Measurements from ENCODE around the gene CACNB3. TPM values are rescaled to one million over a fixed set of nuclear protein-coding genes. Genes with fewer than 3 reads are reported as not detected.

Gene CACNB3
- total RNA-seq, 1 donor from 2014 or later = 23.5 TPM

GRCh38 chr12:48827513-48828096 lies 9.3 kb downstream of the CACNB3 start:
- no peaks in the 10 kb centered on the region for H3K27me3 ChIP-seq (ENCODE audit: low read depth)
- H3K9me3 ChIP-seq = no peaks in the 10 kb centered on the region
- H3K27ac ChIP-seq = no peak overlapping the region
- intact Hi-C loops (cut with DNase I) = no loop called here
- peaks cover 66% of the 10 kb centered on the region for H3K36me3 ChIP-seq
- H3K4me3 ChIP-seq = no peak overlapping the region
- ATAC-seq (no peak), DNase-seq (no peak)
- H3K4me1 ChIP-seq = no peaks in the 10 kb centered on the region
- no peak for TF ChIP-seq CTCF (IDR thresholded peaks at IDR 0.05)

GRCh38 chr12:48828293-48828692 lies 10.0 kb downstream of the CACNB3 start:
- Histone ChIP-seq H3K36me3 (peaks cover 73% of the 10 kb centered on the region), H3K9me3 (no peaks in the 10 kb centered on the region), H3K27me3 (ENCODE audit: low read depth) (no peaks in the 10 kb centered on the region), H3K4me1 (no peaks in the 10 kb centered on the region), H3K4me3 (no peak overlapping the region), H3K27ac (no peak overlapping the region)
- DNase-seq (no peak), ATAC-seq (no peak)
- intact Hi-C loops (cut with DNase I) = no loop called here
- TF ChIP-seq CTCF (IDR thresholded peaks at IDR 0.05) = no peak

GRCh38 chr12:48828841-48829575 lies 10.7 kb downstream of the CACNB3 start:
- Histone ChIP-seq H3K27ac (no peak overlapping the region), H3K36me3 (peaks cover 80% of the 10 kb centered on the region), H3K4me3 (no peak overlapping the region), H3K9me3 (no peaks in the 10 kb centered on the region), H3K4me1 (no peaks in the 10 kb centered on the region), H3K27me3 (ENCODE audit: low read depth) (no peaks in the 10 kb centered on the region)
- TF ChIP-seq CTCF (IDR thresholded peaks at IDR 0.05) = no peak
- intact Hi-C loops (cut with DNase I) = no loop called here
- ATAC-seq (no peak), DNase-seq (no peak)

DNA sequence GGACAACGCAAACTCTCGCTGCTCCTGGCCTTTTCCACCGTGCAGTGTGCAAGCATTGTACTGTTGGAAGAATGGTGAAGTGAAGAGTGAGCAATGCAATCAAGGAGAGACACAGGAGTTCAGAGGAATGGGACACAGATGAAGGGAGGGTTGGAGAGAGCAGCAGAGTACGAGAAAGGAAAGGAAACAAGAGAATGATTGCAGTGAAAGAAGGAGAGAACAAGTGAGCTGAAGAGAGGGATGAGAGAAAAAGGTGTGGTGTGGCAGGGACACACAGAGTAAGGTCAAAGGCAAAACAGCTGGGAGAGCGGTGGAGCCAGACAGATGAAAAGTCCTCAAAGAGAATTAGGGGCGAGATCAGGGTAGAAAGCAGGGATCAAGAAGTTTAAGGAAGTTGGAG lies 13.0 kb downstream of the CACNB3 start:
- intact Hi-C loops (cut with DNase I) = no loop called here
- Histone ChIP-seq H3K27me3 (ENCODE audit: low read depth) (no peaks in the 10 kb centered on the region), H3K4me1 (no peaks in the 10 kb centered on the region), H3K36me3 (peaks cover 100% of the 10 kb centered on the region), H3K27ac (no peak overlapping the region), H3K4me3 (no peak overlapping the region), H3K9me3 (no peaks in the 10 kb centered on the region)
- no peak for DNase-seq
- ATAC-seq = no peak
- no peak for TF ChIP-seq CTCF (IDR thresholded peaks at IDR 0.05)

DNA sequence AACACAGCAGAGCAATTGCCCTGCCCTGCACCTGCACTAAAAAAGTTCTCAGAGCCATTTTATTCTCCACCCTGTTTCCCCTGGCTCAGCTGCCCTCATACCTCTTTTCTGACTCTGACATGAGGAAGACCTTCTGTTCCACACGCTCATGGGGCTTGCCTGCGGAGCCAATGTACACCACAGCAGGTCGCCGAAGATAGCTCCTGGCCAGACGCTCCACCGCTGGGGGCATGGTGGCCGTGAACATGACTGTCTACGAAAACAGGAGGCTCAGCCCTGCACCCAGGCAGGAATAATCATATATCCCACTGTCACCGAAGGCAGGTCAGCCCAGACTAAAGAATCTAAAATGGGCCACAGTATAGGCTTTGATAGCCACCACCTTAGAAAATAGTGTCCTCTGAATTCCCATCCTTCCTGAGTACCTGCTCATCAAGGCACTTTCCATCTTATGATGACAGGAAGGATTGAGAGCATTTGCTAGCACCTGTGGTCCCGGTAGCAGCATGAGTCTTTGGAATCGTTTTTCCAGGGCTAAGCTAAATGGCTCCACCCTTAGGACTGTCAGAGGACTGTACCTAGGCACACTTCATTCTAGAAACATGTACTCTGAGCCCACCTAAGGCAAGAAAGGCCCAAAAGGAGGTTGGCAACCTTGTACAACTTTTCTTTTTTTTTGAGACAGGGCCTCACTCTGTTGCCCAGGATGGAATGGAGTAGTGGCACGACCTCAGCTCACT lies 14.2 kb downstream of the CACNB3 start:
- H3K27me3 ChIP-seq (ENCODE audit: low read depth) = no peaks in the 10 kb centered on the region
- DNase-seq (no peak), ATAC-seq (no peak)
- H3K27ac ChIP-seq = no peak overlapping the region
- H3K9me3 ChIP-seq = no peaks in the 10 kb centered on the region
- H3K4me1 ChIP-seq = no peaks in the 10 kb centered on the region
- TF ChIP-seq CTCF (IDR thresholded peaks at IDR 0.05) = no peak
- intact Hi-C loops (cut with DNase I) = no loop called here
- peaks cover 100% of the 10 kb centered on the region for H3K36me3 ChIP-seq
- H3K4me3 ChIP-seq = no peak overlapping the region

Data from lower lobe of right lung (tissue), 2 donors.